ENCODE data around the gene TEX2.

TEX2 gene

DNA sequence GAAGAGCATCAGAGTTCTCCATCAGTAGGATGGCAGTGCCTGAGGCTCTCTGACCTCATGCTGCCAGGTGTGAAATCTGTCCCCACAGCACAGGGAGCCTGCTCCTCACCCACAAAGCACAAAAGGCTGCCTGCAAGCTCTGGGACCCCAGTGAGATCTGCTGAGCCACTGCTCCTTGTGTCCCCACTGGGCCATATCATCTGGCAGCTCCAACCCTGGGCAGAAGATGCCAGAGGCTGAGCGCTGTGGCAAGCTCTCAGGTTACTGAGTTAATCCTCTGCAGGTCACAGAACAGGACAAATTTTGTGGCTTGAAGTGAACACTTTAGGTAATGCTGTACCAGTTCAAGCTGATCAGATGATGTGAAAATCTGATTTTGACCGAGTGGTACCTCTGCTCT is 106.4 kb downstream of the TEX2 start:
- H3K79me2 ChIP-seq (ENCODE audit: low read length), result no peaks in the 10 kb centered on the region
- no peak overlapping the region for H3K4me2 ChIP-seq (ENCODE audit: low read length)
- no peak overlapping the region for H2AFZ ChIP-seq (ENCODE audit: low read depth, low read length)
- H3K4me1 ChIP-seq (ENCODE audit: low read length), result 0 out of 2 replicates have a peak, but pooled peaks cover 5% of the 10 kb centered on the region
- H3K9ac ChIP-seq (ENCODE audit: low read length), result no peak overlapping the region
- no peak for TF ChIP-seq EZH2phosphoT487 (IDR thresholded peaks at IDR 0.05; ENCODE audit: low read depth)
- TF ChIP-seq CTCF (IDR thresholded peaks at IDR 0.05; ENCODE audit: low read depth, low read length), result no peak
- no peaks in the 10 kb centered on the region for H3K27me3 ChIP-seq (ENCODE audit: low read depth, low read length)
- H3K36me3 ChIP-seq (replicated peaks; ENCODE audit: low read depth, low read length), result no peaks in the 10 kb centered on the region
- H3K27ac ChIP-seq (ENCODE audit: low read length), result no peak overlapping the region
- H3K9me3 ChIP-seq (ENCODE audit: insufficient read depth, low read length), result no peaks in the 10 kb centered on the region
- H4K20me1 ChIP-seq (ENCODE audit: insufficient read depth, low read length), result no peaks in the 10 kb centered on the region
- no peak overlapping the region for H3K4me3 ChIP-seq (ENCODE audit: low read length)

- Histone ChIP-seq H3K4me2 (ENCODE audit: low read length) (no peak overlapping the region), H3K27ac (ENCODE audit: low read length) (no peak overlapping the region), H3K9me3 (ENCODE audit: insufficient read depth, low read length) (no peaks in the 10 kb centered on the region), H3K36me3 (replicated peaks; ENCODE audit: low read depth, low read length) (no peaks in the 10 kb centered on the region), H3K9ac (ENCODE audit: low read length) (no peak overlapping the region), H3K27me3 (ENCODE audit: low read depth, low read length) (no peaks in the 10 kb centered on the region), H3K79me2 (ENCODE audit: low read length) (no peaks in the 10 kb centered on the region), H4K20me1 (ENCODE audit: insufficient read depth, low read length) (no peaks in the 10 kb centered on the region), H2AFZ (ENCODE audit: low read depth, low read length) (no peak overlapping the region), H3K4me3 (ENCODE audit: low read length) (no peak overlapping the region), H3K4me1 (ENCODE audit: low read length) (0 out of 2 replicates have a peak, but pooled peaks cover 5% of the 10 kb centered on the region)
- TF ChIP-seq CTCF (IDR thresholded peaks at IDR 0.05; ENCODE audit: low read depth, low read length) (no peak), EZH2phosphoT487 (IDR thresholded peaks at IDR 0.05; ENCODE audit: low read depth) (no peak)
Observed at GRCh38 chr17:64155751-64156544, 107.1 kb downstream of the TEX2 start.

DNA sequence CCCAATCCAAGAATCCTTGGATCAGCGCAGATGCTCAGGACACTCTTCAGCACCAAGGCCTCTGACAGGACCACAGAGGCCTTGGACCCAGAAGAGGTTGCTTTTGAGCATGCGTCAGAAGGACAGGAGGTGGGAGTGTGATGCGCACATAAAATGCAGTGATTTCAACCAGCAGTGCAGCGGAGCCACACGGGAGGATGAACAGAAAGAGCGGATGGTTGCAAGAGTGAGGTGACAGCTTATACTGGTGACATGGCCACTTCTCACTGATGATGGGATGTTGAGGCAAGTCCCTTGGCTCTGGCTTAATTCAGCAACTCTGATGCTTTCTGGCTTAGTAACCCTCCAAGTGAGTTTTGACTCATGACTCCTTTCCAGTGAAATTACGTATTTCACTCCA is 107.9 kb downstream of the TEX2 start:
- H3K27ac ChIP-seq (ENCODE audit: low read length), result no peak overlapping the region
- no peak overlapping the region for H2AFZ ChIP-seq (ENCODE audit: low read depth, low read length)
- no peaks in the 10 kb centered on the region for H3K9me3 ChIP-seq (ENCODE audit: insufficient read depth, low read length)
- H3K36me3 ChIP-seq (replicated peaks; ENCODE audit: low read depth, low read length), result peaks cover 5% of the 10 kb centered on the region
- no peaks in the 10 kb centered on the region for H3K27me3 ChIP-seq (ENCODE audit: low read depth, low read length)
- no peak for TF ChIP-seq CTCF (IDR thresholded peaks at IDR 0.05; ENCODE audit: low read depth, low read length)
- TF ChIP-seq EZH2phosphoT487 (IDR thresholded peaks at IDR 0.05; ENCODE audit: low read depth), result no peak
- H3K79me2 ChIP-seq (ENCODE audit: low read length), result no peaks in the 10 kb centered on the region
- no peaks in the 10 kb centered on the region for H4K20me1 ChIP-seq (ENCODE audit: insufficient read depth, low read length)
- 0 out of 2 replicates have a peak, but pooled peaks cover 5% of the 10 kb centered on the region for H3K4me1 ChIP-seq (ENCODE audit: low read length)
- H3K9ac ChIP-seq (ENCODE audit: low read length), result no peak overlapping the region
- no peak overlapping the region for H3K4me2 ChIP-seq (ENCODE audit: low read length)
- no peak overlapping the region for H3K4me3 ChIP-seq (ENCODE audit: low read length)

DNA sequence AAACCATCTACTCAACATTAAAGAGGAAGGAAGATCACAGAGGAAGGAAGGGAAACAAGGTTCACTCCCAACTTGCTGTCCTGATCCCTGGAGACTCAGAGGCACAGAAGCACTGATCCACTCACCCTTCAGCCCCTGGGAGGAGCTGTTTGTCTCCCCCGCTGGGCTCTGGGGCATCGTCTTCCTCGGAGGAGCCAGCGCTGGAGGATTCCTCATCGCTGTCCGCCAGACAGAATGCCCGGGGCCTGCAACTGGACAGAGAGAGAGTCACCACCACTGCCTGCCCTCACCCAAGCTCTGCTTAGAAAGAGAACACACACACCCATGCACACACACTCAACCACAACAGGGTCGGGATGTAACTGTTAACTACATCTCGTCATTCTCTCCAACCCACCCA is 108.3 kb downstream of the TEX2 start:
- Histone ChIP-seq H4K20me1 (ENCODE audit: insufficient read depth, low read length) (no peaks in the 10 kb centered on the region), H2AFZ (ENCODE audit: low read depth, low read length) (no peak overlapping the region), H3K9ac (ENCODE audit: low read length) (no peak overlapping the region), H3K27me3 (ENCODE audit: low read depth, low read length) (no peaks in the 10 kb centered on the region), H3K79me2 (ENCODE audit: low read length) (no peaks in the 10 kb centered on the region), H3K4me3 (ENCODE audit: low read length) (no peak overlapping the region), H3K27ac (ENCODE audit: low read length) (no peak overlapping the region), H3K9me3 (ENCODE audit: insufficient read depth, low read length) (no peaks in the 10 kb centered on the region), H3K36me3 (replicated peaks; ENCODE audit: low read depth, low read length) (peaks cover 5% of the 10 kb centered on the region), H3K4me2 (ENCODE audit: low read length) (no peak overlapping the region), H3K4me1 (ENCODE audit: low read length) (0 out of 2 replicates have a peak, but pooled peaks cover 5% of the 10 kb centered on the region)
- TF ChIP-seq CTCF (IDR thresholded peaks at IDR 0.05; ENCODE audit: low read depth, low read length) (no peak), EZH2phosphoT487 (IDR thresholded peaks at IDR 0.05; ENCODE audit: low read depth) (no peak)

Measured in OCI-LY3 (cell line).